ENCODE measurements around the gene ARSJ. TPM values are rescaled to one million over a fixed set of nuclear protein-coding genes. Genes with fewer than 3 reads are reported as not detected.

The ARSJ gene
- polyA plus RNA-seq, 1 donor (not counting 4 experiments of a cell fraction or from before 2014, with no cell fraction given), result 15.7 TPM

DNA sequence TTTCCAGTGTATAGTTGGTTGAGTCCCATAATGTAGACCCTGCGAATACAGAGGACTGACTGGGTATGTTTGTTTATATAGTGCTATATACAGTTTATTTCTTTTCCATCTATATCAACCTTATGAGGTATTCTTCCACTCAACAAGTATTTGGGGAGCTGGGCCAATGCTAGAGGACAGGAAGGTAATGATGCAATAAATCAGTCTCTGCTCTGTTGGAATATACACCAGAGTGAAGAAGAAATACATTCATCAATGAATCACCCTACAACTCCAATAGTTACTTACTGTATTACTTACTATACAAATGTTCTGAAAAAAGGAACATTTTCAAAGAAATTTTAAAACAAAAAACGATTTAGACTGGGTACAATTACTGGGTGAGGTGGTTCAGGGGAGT, 2.1 kb upstream of the ARSJ start:
- Histone ChIP-seq H3K4me2 (ENCODE audit: control insufficient read depth, extremely low read depth, insufficient read depth, low read depth, low read length) (no peak overlapping the region), H3K4me1 (ENCODE audit: control insufficient read depth, extremely low read depth, insufficient read depth, low read length) (peaks cover 17% of the 10 kb centered on the region), H3K36me3 (ENCODE audit: control insufficient read depth in 2 of 2, extremely low read depth in 1 of 2, insufficient read depth in 2 of 2, low read length in 2 of 2) (no peaks in the 10 kb centered on the region), H3K27me3 (ENCODE audit: control insufficient read depth, extremely low read depth, insufficient read depth, low read length) (no peaks in the 10 kb centered on the region), H2AFZ (ENCODE audit: control insufficient read depth, low read length) (no peak overlapping the region), H4K20me1 (ENCODE audit: control insufficient read depth, extremely low read depth, insufficient read depth, low read length) (no peaks in the 10 kb centered on the region), H3K9me1 (ENCODE audit: control insufficient read depth, extremely low read depth, insufficient read depth, low read length) (no peaks in the 10 kb centered on the region), H3K9ac (ENCODE audit: control insufficient read depth, extremely low read depth, insufficient read depth, low read length) (no peak overlapping the region), H3K79me2 (ENCODE audit: control insufficient read depth, insufficient read depth, low read length) (peaks cover 30% of the 10 kb centered on the region), H3K4me3 (ENCODE audit: control insufficient read depth in 2 of 3, extremely low read depth in 1 of 3, insufficient read depth in 2 of 3, low read depth in 1 of 3, low read length in 3 of 3) (no peak overlapping the region), H3K9me3 (ENCODE audit: control insufficient read depth, low read depth, low read length) (no peaks in the 10 kb centered on the region), H3K27ac (ENCODE audit: control insufficient read depth, insufficient read depth, low read length) (no peak overlapping the region)
- dilution Hi-C loops (cut with MboI; ENCODE audit: extremely low pct_ligation_motif_present, low sequenced_read_pairs), result no loop called here
- TF ChIP-seq EZH2 (IDR thresholded peaks at IDR 0.05; ENCODE audit: low read length) (no peak), CTCF (optimal IDR thresholded peaks at IDR 0.05 in 1 of 3, IDR thresholded peaks at IDR 0.05 in 1 of 3, conservative IDR thresholded peaks at IDR 0.05 in 1 of 3; ENCODE audit: extremely low read depth in 1 of 3, insufficient read depth in 2 of 3, low read length in 3 of 3) (no peak)
- FAIRE-seq (no peak), DNase-seq (ENCODE audit: low read depth, low spot score) (no peak)

- Histone ChIP-seq H3K9me3 (ENCODE audit: control insufficient read depth, low read depth, low read length) (no peaks in the 10 kb centered on the region), H3K36me3 (ENCODE audit: control insufficient read depth in 2 of 2, extremely low read depth in 1 of 2, insufficient read depth in 2 of 2, low read length in 2 of 2) (peaks cover 0 to 3% of the 10 kb centered on the region in 2 experiments), H3K27me3 (ENCODE audit: control insufficient read depth, extremely low read depth, insufficient read depth, low read length) (no peaks in the 10 kb centered on the region), H3K4me3 (ENCODE audit: control insufficient read depth in 2 of 3, extremely low read depth in 1 of 3, insufficient read depth in 2 of 3, low read depth in 1 of 3, low read length in 3 of 3) (peak overlapping the region; percentile 77 to 85 (median 84)), H3K4me1 (ENCODE audit: control insufficient read depth, extremely low read depth, insufficient read depth, low read length) (peaks cover 25% of the 10 kb centered on the region), H3K9me1 (ENCODE audit: control insufficient read depth, extremely low read depth, insufficient read depth, low read length) (no peaks in the 10 kb centered on the region), H3K4me2 (ENCODE audit: control insufficient read depth, extremely low read depth, insufficient read depth, low read depth, low read length) (peak overlapping the region; percentile 69), H3K79me2 (ENCODE audit: control insufficient read depth, insufficient read depth, low read length) (peaks cover 45% of the 10 kb centered on the region), H3K9ac (ENCODE audit: control insufficient read depth, extremely low read depth, insufficient read depth, low read length) (peak overlapping the region; percentile 91), H3K27ac (ENCODE audit: control insufficient read depth, insufficient read depth, low read length) (peak overlapping the region; percentile 93), H4K20me1 (ENCODE audit: control insufficient read depth, extremely low read depth, insufficient read depth, low read length) (no peaks in the 10 kb centered on the region), H2AFZ (ENCODE audit: control insufficient read depth, low read length) (peak overlapping the region; percentile 93)
- dilution Hi-C loops (cut with MboI; ENCODE audit: extremely low pct_ligation_motif_present, low sequenced_read_pairs), result no loop called here
- FAIRE-seq, result no peak
- no peak for TF ChIP-seq EZH2 (IDR thresholded peaks at IDR 0.05; ENCODE audit: low read length)
- TF ChIP-seq CTCF (optimal IDR thresholded peaks at IDR 0.05 in 1 of 3, IDR thresholded peaks at IDR 0.05 in 1 of 3, conservative IDR thresholded peaks at IDR 0.05 in 1 of 3; ENCODE audit: extremely low read depth in 1 of 3, insufficient read depth in 2 of 3, low read length in 3 of 3), result peak in 1 of 3 experiments; percentile 1
- no peak for DNase-seq (ENCODE audit: low read depth, low spot score)
These were observed 613 bp upstream of the ARSJ start for GRCh38 chr4:113979905-113980615.

All from keratinocyte (primary cell).